ENCODE measurements around the gene METTL2B.
"Not testable (repeated sequence)": the region's sequence is repeated elsewhere in the genome, so short reads cannot be mapped to it uniquely, and the experiment has no call there.

DNA sequence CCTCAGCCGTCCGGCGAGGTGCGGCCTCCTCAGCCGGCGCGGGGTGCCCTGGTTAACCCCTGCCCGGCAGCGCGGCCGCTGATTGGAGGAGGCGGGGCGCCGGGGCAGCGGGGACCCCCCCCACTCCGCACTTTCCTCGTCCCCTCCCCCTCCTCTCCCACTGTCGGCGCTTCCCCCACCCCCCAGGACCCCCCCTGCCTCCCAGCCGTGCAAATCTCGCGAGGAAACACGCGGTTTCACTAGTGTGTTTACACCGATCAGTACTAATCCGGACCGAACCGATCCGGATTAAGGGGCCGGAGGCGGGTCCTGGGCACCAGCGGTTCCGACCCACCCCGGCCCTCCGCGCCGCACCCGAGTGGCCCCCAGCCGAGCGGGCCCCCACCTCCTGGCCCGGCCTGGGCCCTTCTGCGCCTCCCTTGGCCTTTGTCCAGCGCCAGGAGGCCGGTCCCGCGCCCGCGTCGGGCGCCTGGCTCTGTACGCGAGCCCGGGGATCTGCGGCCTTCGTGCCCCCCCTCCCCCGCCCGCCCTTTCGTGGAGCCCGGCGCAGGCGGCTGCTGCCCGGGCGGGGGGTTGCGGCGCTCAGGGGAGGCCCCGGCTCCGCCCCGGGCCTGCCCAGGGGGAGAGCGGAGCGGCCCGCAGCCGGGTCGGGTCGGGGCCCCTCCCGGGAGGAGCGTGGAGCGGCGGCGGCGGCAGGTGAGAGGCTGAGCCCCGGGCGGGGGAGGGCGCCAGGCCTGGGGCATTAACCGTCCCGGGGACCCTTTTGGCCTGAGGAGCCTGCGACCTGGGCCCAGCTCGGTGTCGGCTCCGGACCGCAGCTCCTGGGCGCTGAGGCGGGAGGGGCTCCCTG is 54.8 kb downstream of the METTL2B start:
- TF ChIP-seq, protein P1, sequence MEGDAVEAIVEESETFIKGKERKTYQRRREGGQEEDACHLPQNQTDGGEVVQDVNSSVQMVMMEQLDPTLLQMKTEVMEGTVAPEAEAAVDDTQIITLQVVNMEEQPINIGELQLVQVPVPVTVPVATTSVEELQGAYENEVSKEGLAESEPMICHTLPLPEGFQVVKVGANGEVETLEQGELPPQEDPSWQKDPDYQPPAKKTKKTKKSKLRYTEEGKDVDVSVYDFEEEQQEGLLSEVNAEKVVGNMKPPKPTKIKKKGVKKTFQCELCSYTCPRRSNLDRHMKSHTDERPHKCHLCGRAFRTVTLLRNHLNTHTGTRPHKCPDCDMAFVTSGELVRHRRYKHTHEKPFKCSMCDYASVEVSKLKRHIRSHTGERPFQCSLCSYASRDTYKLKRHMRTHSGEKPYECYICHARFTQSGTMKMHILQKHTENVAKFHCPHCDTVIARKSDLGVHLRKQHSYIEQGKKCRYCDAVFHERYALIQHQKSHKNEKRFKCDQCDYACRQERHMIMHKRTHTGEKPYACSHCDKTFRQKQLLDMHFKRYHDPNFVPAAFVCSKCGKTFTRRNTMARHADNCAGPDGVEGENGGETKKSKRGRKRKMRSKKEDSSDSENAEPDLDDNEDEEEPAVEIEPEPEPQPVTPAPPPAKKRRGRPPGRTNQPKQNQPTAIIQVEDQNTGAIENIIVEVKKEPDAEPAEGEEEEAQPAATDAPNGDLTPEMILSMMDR (IDR thresholded peaks at IDR 0.05; ENCODE audit: insufficient read depth, low read length, poor library complexity, severe bottlenecking): not testable (repeated sequence)
- not testable (repeated sequence) for TF ChIP-seq EZH2phosphoT487 (conservative IDR thresholded peaks at IDR 0.05; ENCODE audit: low read length)
